GM18511 (cell line): ENCODE results near the gene ENPP1.
A peak's percentile ranks its signal among the peaks of the same experiment; 100 is the strongest.
"Not testable (repeated sequence)": the region's sequence is repeated elsewhere in the genome, so short reads cannot be mapped to it uniquely, and the experiment has no call there.

ENCODE experiments used
- ATAC-seq: cut with Tn5 transposase; IDR thresholded peaks from one replicate; pipeline ENCODE4 v1.9.1; 2021; ENCODE audit warnings: mild to moderate bottlenecking, moderate library complexity; ENCODE audit not compliant: unreplicated experiment

The ENPP1 gene

GRCh38 chr6:131911951-131912350, 104.1 kb downstream of the ENPP1 start:
- no peak for ATAC-seq

- no peak for ATAC-seq
Observed at GRCh38 chr6:131914234-131914633, 106.4 kb downstream of the ENPP1 start.

- peak; percentile 88 for ATAC-seq
Observed at GRCh38 chr6:131914967-131915751, 107.3 kb downstream of the ENPP1 start.

DNA sequence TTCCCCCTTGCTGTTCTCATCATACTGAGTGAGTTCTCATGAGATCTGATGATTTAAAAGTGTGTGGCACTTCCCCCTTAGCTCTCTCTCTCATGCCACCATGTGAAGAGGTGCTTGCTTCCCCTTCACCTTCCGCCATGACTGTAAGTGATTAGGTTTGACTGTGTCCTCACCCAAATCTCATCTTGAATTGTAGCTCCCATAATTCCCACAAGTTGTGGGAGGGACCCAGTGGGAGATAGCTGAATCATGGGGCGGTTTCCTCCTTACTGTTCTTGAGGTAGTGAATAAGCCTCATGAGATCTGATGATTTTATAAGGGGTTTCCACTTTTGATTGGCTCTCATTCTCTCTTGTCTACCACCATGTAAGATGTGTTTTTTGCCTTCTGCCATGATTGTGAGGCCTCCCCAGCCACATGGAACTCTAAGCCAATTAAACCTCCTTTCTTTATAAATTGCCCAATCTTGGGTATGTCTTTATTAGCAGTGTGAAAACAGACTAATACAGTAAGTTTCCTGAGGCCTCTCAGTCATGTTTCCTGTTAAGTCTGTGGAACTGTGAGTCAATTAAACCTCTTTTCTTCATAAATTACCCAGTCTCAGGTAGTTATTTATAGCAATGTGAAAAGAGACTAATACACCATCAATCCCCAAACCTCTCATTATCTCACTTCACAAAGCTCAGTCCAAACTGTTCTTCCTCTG, 108.4 kb downstream of the ENPP1 start:
- ATAC-seq: not testable (repeated sequence)

GRCh38 chr6:131916847-131917246, 109.0 kb downstream of the ENPP1 start:
- no peak for ATAC-seq

DNA sequence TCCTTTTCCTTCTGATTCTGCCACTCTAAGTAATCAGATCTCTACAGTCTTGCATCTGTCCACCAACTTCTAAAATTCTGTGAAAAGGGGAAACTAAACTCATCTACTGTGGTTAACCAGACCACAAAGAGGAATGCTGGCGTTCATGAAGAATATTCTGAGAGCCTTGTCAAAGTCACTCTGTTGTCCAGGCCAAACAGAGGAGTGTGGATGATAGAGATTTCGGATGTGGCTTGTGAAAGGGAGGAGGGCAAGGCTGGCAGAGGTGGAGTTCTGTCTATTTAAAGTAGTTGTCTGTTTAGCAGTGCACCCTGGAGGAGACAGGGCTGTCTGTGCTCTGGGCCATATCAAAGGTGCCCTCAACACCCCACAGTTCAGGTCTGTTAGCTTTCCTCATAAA, 109.5 kb downstream of the ENPP1 start:
- ATAC-seq: no peak

- no peak for ATAC-seq
Observed at GRCh38 chr6:131917763-131918649, 110.2 kb downstream of the ENPP1 start.

GRCh38 chr6:131918650-131919355, 111.0 kb downstream of the ENPP1 start:
- ATAC-seq: no peak

DNA sequence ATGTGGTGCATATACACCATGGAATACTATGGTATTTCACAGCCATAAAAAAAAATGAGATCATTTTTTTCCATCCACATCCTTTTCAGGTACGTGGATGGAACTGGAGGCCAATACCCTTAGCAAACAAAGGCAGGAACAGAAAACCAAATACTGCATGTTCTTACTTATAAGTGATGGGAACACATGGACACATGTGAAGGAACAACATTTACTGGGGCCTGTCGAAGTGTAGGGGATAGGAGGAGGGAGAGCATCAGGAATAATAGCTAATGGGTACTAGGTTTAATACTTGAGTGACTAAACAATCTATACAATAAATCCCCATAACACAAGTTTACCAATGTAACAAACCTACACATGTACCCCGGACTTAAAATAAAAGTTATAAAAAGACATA, 112.8 kb downstream of the ENPP1 start:
- no peak for ATAC-seq

DNA sequence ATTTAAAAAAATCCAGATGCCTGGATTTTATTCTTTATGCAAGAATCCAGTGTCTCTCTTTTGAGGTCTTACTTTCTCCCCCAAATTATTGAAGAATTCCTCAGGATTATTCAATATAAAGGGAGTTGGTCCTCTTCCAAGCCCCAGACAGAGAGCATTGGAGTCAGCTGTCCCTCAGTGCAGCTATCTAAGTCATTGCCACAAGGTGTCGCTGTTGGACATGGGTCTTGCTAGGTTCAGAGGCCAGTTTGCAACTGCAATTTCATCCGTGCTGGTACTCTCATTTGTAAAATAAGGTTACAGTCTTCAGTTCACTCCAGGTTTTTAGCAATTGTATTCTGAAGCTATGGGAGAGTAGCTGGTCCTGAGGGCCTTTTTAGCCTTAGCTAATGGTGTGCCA, 115.5 kb downstream of the ENPP1 start:
- peak; percentile 67 for ATAC-seq

DNA sequence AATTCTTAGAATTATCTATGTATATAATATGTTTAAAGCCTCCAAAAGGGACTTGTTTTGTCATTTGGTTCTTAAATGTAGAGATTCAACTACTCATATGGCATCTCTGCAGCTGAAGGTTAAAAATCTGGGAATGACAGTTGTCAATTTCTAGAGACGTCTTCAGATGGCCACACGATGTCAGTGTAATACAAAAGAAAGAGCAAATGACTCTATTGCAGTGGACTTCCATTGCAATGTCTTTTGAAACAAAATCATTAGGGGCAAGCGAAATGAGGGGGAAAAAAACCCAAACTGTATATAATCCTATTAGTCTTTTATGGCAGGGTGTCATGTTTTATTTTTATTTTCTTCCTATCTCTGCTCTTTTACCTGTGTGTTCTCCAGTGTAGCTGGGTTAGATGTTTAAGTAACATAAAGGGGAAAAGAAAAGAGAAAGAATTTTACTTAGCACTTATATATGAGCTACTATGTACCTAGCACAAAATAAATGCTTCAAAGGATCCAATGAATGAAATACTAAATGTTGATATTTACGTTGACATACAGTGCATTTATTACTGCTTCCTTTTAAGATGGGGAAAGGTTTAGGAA, 117.2 kb downstream of the ENPP1 start:
- no peak for ATAC-seq

GRCh38 chr6:131929264-131929663, 121.4 kb downstream of the ENPP1 start:
- no peak for ATAC-seq

DNA sequence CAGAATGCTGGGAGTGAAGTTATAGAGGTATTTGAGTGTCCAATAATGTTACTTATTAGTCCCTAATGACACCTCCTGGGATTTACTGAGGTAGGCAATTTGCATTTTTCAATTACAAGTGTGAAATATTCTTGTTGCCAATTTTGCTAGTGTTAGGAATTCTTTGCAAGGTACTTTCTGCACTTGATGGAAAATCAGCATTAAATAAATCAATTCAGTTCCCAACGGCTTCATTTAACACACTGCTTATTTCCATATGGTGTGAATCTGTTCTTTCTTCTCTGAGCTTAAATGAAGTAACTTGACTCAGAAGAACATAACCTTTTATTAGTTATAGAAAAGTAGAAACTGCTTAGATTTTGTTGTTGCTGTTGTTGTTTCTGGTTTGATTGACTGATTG, 122.2 kb downstream of the ENPP1 start:
- ATAC-seq: no peak

- ATAC-seq: no peak
Observed at GRCh38 chr6:131931063-131931750, 123.4 kb downstream of the ENPP1 start.

DNA sequence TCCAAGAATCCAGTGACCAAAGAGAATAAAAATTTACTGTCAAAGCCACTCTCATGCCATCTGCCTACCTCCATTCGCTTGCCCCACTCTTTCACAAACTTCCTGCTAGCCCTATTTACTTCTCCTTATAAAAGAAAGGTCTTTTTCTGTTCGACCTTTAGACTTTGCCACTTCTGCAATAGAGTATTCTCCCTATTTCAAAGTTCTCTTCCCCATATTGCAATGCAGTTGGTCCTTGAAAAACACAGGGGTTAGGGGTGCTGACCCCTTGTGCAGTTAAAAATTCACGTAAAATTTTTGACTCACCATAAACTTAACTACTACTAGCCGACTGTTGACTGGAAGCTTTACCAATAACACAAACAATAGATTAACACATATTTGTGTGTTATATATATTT, 128.3 kb downstream of the ENPP1 start:
- no peak for ATAC-seq

GRCh38 chr6:131937226-131937625, 129.4 kb downstream of the ENPP1 start:
- no peak for ATAC-seq

GRCh38 chr6:131937703-131938631, 130.1 kb downstream of the ENPP1 start:
- ATAC-seq: no peak
